Right lobe of liver (tissue), 6 donors: ENCODE measurements around the gene IGF2R. TPM values are rescaled to one million over a fixed set of nuclear protein-coding genes. Genes with fewer than 3 reads are reported as not detected.
A peak's percentile ranks its signal among the peaks of the same experiment; 100 is the strongest.

Experiments
- ATAC-seq, 4 donors: fragments of 200-7000 bp; cut with Tn5 transposase; one replicate each; pipeline ENCODE4 v1.9.1; 2020; ENCODE audit warnings: mild to moderate bottlenecking in 4 of 4, moderate library complexity in 4 of 4
- DNase-seq, 3 donors: peaks; one replicate each; pipeline ENCODE4 v3.0.0-alpha.2; 2020
- H3K27ac ChIP-seq, 3 donors: fragments of 200-600 bp; one replicate each; pipeline ENCODE4 v1.8.0; 2022
- H3K27me3 ChIP-seq, 2 donors: fragments of 200-600 bp; one replicate each; pipeline ENCODE4 v1.8.0; 2022
- H3K36me3 ChIP-seq, 4 donors: fragments of 200-600 bp; sonication (generic) in 1 of 4; one replicate each; pipeline versions ENCODE4 v1.5.1 to v1.8.0; 2017 to 2022; ENCODE audit warnings: control low read depth in 1 of 4
- H3K4me1 ChIP-seq, 4 donors: fragments of 200-600 bp; sonication (generic) in 1 of 4; one replicate each; pipeline versions ENCODE4 v1.5.1 to v1.8.0; 2017 to 2022; ENCODE audit warnings: control low read depth in 1 of 4
- H3K4me3 ChIP-seq, 3 donors: fragments of 200-600 bp; one replicate each; pipeline ENCODE4 v1.8.0; 2022
- H3K9me3 ChIP-seq, 4 donors: fragments of 200-600 bp; sonication (generic) in 1 of 4; one replicate each; pipeline versions ENCODE4 v1.5.1 to v1.8.0; 2017 to 2022; ENCODE audit warnings: control low read depth in 1 of 4
- POLR2A ChIP-seq: fragments of 450-650 bp; IDR thresholded peaks from one replicate; pipeline ENCODE4 v1.6.1; 2017; ENCODE audit warnings: antibody characterized with exemption, mild to moderate bottlenecking
- WGBS: methylation state at CpG from one replicate; pipeline ENCODE4 v1.1.6; 2018; ENCODE audit warnings: low coverage, low lambda C conversion rate; ENCODE audit not compliant: insufficient coverage; ENCODE audit errors: missing lambda C conversion rate; 5-methylcytosine and 5-hydroxymethylcytosine counted together
- intact Hi-C, 2 donors: fragments of 100-400 bp; cut with DNase I; formaldehyde crosslinking; loops; one replicate each; pipeline versions ENCODE4 v1.11.2 to v1.14.1; 2022
- total RNA-seq, 6 experiments: library from RNA; depleted of rRNA in 2 of 6; stranded (reverse); fragments of >200 nt in 2 of 6; fragmentation: NEBNext Ultra II Directional in 3 of 6; extraction: Animal tissue kit (Norgen Biotek cat#: 25700) in 3 of 6; gene quantifications; one replicate each; pipeline versions ENCODE4 v1.1.0 to v1.2.4, GENCODE V29; 2016 to 2023
- TF ChIP-seq, protein P1 (sequence below), 4 donors: fragments of 200-600 bp in 3 of 4; fragments of 450-650 bp in 1 of 4; IDR thresholded peaks; one replicate each; pipeline versions ENCODE4 v1.5.1 to v1.8.0; 2016 to 2022; ENCODE audit warnings: antibody characterized with exemption in 4 of 4, mild to moderate bottlenecking in 2 of 4
- donor health status: DM: no; HTN: yes; CAD: no.
- donor health status: DM: no; HTN: no; CAD: no.
- donor health status: DM: no; HTN: no; CAD: no.
- donor health status: DM: no; HTN: yes; CAD: no.
- donor health status: DM: no; HTN: yes; CAD: no.

Gene IGF2R
- total RNA-seq, 6 experiments from 2014 or later, result 50.3 to 81.0 (median 67.1) TPM

DNA sequence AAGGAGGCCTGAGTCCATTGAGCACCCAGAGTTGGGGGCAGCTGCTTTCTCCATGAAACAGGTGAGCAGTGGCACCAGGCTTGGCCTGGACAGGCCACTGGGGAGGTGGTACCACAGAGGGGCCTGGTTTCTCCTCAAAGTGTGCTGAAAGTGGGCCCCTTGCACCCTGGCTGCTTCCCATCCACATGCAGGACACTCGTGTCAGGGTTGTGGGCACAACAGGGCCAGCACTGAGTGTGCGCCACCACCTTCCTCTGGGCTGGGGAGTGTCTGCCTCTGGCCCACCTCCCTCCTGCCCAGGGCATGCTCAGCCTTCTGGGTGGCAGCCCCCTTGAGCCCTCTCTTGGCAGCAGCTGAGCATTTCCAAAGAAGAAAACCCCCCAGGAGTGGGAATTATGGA is 147.5 kb downstream of the IGF2R start:
- Histone ChIP-seq H3K27ac (no peak overlapping the region), H3K4me1 (peaks cover 0 to 16% (median 0%) of the 10 kb centered on the region in 4 donors), H3K9me3 (no peaks in the 10 kb centered on the region), H3K36me3 (no peaks in the 10 kb centered on the region), H3K27me3 (no peaks in the 10 kb centered on the region), H3K4me3 (no peak overlapping the region)
- no peak for TF ChIP-seq POLR2A
- TF ChIP-seq, protein P1, sequence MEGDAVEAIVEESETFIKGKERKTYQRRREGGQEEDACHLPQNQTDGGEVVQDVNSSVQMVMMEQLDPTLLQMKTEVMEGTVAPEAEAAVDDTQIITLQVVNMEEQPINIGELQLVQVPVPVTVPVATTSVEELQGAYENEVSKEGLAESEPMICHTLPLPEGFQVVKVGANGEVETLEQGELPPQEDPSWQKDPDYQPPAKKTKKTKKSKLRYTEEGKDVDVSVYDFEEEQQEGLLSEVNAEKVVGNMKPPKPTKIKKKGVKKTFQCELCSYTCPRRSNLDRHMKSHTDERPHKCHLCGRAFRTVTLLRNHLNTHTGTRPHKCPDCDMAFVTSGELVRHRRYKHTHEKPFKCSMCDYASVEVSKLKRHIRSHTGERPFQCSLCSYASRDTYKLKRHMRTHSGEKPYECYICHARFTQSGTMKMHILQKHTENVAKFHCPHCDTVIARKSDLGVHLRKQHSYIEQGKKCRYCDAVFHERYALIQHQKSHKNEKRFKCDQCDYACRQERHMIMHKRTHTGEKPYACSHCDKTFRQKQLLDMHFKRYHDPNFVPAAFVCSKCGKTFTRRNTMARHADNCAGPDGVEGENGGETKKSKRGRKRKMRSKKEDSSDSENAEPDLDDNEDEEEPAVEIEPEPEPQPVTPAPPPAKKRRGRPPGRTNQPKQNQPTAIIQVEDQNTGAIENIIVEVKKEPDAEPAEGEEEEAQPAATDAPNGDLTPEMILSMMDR (IDR thresholded peaks at IDR 0.05), result no peak
- DNase-seq (no peak), ATAC-seq (no peak)
- intact Hi-C loops, result no loop called here
- 100% methylated on average over 1 of the region's 2 CpGs for WGBS

DNA sequence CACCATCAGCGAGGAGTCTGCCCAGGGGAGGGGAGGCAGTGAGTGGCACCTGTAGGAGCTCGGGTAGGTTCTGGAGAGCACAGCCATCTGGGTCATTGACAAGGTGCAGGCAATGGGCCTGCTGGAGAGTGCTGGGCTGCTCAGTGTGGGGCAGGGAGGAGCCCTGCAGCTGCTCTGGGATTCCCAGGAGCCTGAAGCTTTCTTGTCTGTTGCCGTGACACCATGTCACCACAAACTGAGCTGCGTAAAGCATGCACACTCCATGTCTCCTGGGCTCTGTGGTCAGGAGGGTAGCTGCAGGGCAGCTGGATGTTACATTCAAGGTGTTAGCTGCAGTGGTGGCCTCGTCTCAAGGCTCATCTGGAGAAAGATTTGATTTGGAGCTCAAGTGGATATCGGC is 148.3 kb downstream of the IGF2R start:
- TF ChIP-seq POLR2A, result no peak
- TF ChIP-seq, protein P1 (IDR thresholded peaks at IDR 0.05), result no peak
- Histone ChIP-seq H3K9me3 (no peaks in the 10 kb centered on the region), H3K4me3 (no peak overlapping the region), H3K36me3 (no peaks in the 10 kb centered on the region), H3K27ac (no peak overlapping the region), H3K27me3 (no peaks in the 10 kb centered on the region), H3K4me1 (peaks cover 0 to 16% (median 0%) of the 10 kb centered on the region in 4 donors)
- intact Hi-C loops, result no loop called here
- ATAC-seq (no peak), DNase-seq (no peak)
- WGBS, result no CpG with 5 or more reads among the region's 6 CpGs

DNA sequence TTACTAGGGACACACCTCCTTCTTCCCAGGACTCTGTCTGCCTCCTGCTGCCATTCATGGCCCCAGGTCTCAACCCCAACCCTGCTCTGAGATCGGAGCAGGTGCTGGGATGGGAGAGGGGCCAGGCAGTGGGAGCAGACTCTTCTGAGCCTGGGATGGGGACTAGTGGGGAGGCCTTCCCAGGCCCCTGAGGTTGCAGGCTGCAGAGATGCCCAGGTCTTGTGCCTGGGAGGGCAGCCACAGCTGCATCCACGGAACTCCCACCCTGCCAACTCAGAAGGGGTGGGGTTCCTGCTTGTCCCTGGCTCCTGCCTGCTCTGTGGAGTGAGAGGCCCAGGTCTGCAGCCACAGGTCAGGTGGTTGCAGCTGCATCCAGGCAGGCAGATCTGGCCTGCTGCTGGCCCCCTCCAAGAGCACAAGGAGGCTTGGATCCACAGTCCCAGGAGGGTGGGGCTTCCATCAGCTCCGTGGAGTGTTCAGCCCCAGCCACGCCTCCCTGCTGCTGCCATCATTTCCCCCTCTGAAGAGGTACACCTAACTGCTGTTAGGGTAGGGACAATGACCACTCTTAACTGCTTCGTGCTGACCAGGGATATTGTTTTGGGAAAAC is 149.8 kb downstream of the IGF2R start:
- peaks cover 0 to 16% (median 0%) of the 10 kb centered on the region in 4 donors for H3K4me1 ChIP-seq
- H3K9me3 ChIP-seq, result no peaks in the 10 kb centered on the region
- TF ChIP-seq, protein P1 (IDR thresholded peaks at IDR 0.05), result no peak
- TF ChIP-seq POLR2A, result no peak
- WGBS, result 94% methylated on average over 2 of the region's 5 CpGs
- no peaks in the 10 kb centered on the region for H3K36me3 ChIP-seq
- intact Hi-C loops, result no loop called here
- no peak overlapping the region for H3K27ac ChIP-seq
- H3K27me3 ChIP-seq, result no peaks in the 10 kb centered on the region
- no peak overlapping the region for H3K4me3 ChIP-seq
- ATAC-seq (no peak), DNase-seq (no peak)

DNA sequence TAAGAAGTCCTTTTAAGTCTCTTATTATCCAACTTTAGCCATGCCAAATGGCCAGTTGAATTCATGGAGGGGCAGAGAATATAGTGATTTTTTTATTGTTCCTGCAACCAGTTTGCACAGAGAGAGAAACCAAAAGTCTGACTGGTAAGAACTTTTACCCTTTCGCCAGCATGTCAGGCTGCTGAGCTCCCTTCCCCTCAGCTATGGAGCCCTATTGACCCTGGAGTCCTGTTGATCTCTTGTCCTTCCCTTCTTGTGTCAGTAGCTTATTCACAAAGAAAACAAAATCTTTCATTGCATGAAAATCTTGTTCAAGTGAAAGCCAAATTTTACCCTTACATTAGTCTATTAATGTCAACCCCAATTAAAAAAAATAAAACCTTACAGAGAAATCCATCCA is 151.2 kb downstream of the IGF2R start:
- Histone ChIP-seq H3K9me3 (no peaks in the 10 kb centered on the region), H3K4me3 (peak overlapping the region in 2 of 3 donors; percentile 76 to 85), H3K4me1 (peaks cover 0 to 16% (median 2%) of the 10 kb centered on the region in 4 donors), H3K36me3 (no peaks in the 10 kb centered on the region), H3K27me3 (no peaks in the 10 kb centered on the region), H3K27ac (peak overlapping the region; percentile 91 to 99 (median 97))
- WGBS, result 29% methylated on average over 1 of the region's 1 CpG
- no peak for DNase-seq
- intact Hi-C loops, result no loop called here
- ATAC-seq, result peak; percentile 25 to 45 (median 40)
- TF ChIP-seq, protein P1 (IDR thresholded peaks at IDR 0.05), result no peak
- no peak for TF ChIP-seq POLR2A
